Cerebellar cortex (tissue), 1 donor: ENCODE results near the gene ANKRD17.

Experiments
- DNase-seq: peaks from one replicate; pipeline ENCODE4 v3.0.0-alpha.2; 2015; ENCODE audit warnings: low spot score

The ANKRD17 gene

GRCh38 chr4:73103799-73104503 lies 154.6 kb downstream of the ANKRD17 start:
- DNase-seq: no peak

GRCh38 chr4:73099143-73099542 lies 159.5 kb downstream of the ANKRD17 start:
- DNase-seq: no peak

GRCh38 chr4:73098713-73099112 lies 159.9 kb downstream of the ANKRD17 start:
- no peak for DNase-seq

- DNase-seq: no peak
These were observed 160.6 kb downstream of the ANKRD17 start for GRCh38 chr4:73098016-73098415.

- no peak for DNase-seq
These were observed 165.7 kb downstream of the ANKRD17 start for GRCh38 chr4:73092868-73093267.

- DNase-seq: no peak
These were observed 167.9 kb downstream of the ANKRD17 start for GRCh38 chr4:73090738-73091137.

GRCh38 chr4:73087871-73088270 lies 170.7 kb downstream of the ANKRD17 start:
- no peak for DNase-seq

- no peak for DNase-seq
These were observed 172.3 kb downstream of the ANKRD17 start for GRCh38 chr4:73086095-73086868.

- no peak for DNase-seq
These were observed 177.8 kb downstream of the ANKRD17 start for GRCh38 chr4:73080789-73081188.

GRCh38 chr4:73075832-73076231 lies 182.8 kb downstream of the ANKRD17 start:
- DNase-seq: no peak

GRCh38 chr4:73070074-73070390 lies 188.6 kb downstream of the ANKRD17 start:
- DNase-seq: no peak

- DNase-seq: peak; percentile 99
These were observed 189.1 kb downstream of the ANKRD17 start, which contains the start of gene COX18 for GRCh38 chr4:73069338-73070073. Gene COX18, minus strand, starts transcription at chr4:73069716. Its CDS starts 67 bp downstream, at chr4:73069649.

GRCh38 chr4:73068491-73069337 lies 189.9 kb downstream of the ANKRD17 start:
- peak; percentile 58 for DNase-seq

GRCh38 chr4:73067971-73068394 lies 190.6 kb downstream of the ANKRD17 start:
- DNase-seq: no peak

- no peak for DNase-seq
These were observed 191.7 kb downstream of the ANKRD17 start for GRCh38 chr4:73066928-73067327.

GRCh38 chr4:73066445-73066844 lies 192.2 kb downstream of the ANKRD17 start:
- no peak for DNase-seq

- no peak for DNase-seq
These were observed 194.1 kb downstream of the ANKRD17 start for GRCh38 chr4:73064536-73064935.

- no peak for DNase-seq
These were observed 203.2 kb downstream of the ANKRD17 start for GRCh38 chr4:73055241-73055897.

- no peak for DNase-seq
These were observed 204.6 kb downstream of the ANKRD17 start for GRCh38 chr4:73053974-73054480.

GRCh38 chr4:73053076-73053475 lies 205.5 kb downstream of the ANKRD17 start:
- no peak for DNase-seq

- DNase-seq: no peak
These were observed 207.0 kb downstream of the ANKRD17 start for GRCh38 chr4:73051625-73052024.
